Muscle of leg (tissue), 11 donors: ENCODE results near the gene BRME1. TPM values are rescaled to one million over a fixed set of nuclear protein-coding genes. Genes with fewer than 3 reads are reported as not detected.

Source experiments
- DNase-seq: peaks from one replicate; pipeline ENCODE4 v3.0.0; 2013
- H3K27ac ChIP-seq: one replicate; pipeline ENCODE4 v1.5.1; 2013; ENCODE audit warnings: mild to moderate bottlenecking, low read length, control low read depth
- H3K27me3 ChIP-seq: one replicate; pipeline ENCODE4 v1.6.1; 2013; ENCODE audit warnings: low read length; ENCODE audit not compliant: control insufficient read depth, insufficient read depth
- H3K36me3 ChIP-seq: one replicate; pipeline ENCODE4 v1.6.1; 2013; ENCODE audit warnings: low read length; ENCODE audit not compliant: control insufficient read depth, insufficient read depth
- H3K4me1 ChIP-seq: one replicate; pipeline ENCODE4 v1.6.1; 2013; ENCODE audit warnings: low read length; ENCODE audit not compliant: control insufficient read depth, insufficient read depth
- H3K4me3 ChIP-seq: one replicate; pipeline ENCODE4 v1.5.1; 2013; ENCODE audit warnings: low read length, control low read depth
- H3K9me3 ChIP-seq: replicated peaks from 2 replicates; pipeline ENCODE4 v1.6.1; 2013; ENCODE audit warnings: low read depth, low read length; ENCODE audit not compliant: control insufficient read depth
- WGBS: methylation state at CpG from one replicate; pipeline ENCODE4 v1.1.5; 2013; ENCODE audit warnings: missing lambda C conversion rate; ENCODE audit not compliant: insufficient coverage; 5-methylcytosine and 5-hydroxymethylcytosine counted together
- polyA plus RNA-seq, 8 donors: library from polyadenylated mRNA; unstranded; fragments of 120-200 nt; gene quantifications; one replicate each; pipeline versions ENCODE4 v1.2.1 to v1.2.3, GENCODE V29; 2013; ENCODE audit warnings: inconsistent platforms in 1 of 8, low replicate concordance in 1 of 8; ENCODE audit not compliant: insufficient read length in 8 of 8, insufficient read depth in 1 of 8
- total RNA-seq: library from RNA; stranded (reverse); fragments of 120-200 nt; gene quantifications from one replicate; pipeline ENCODE4 v1.2.4, GENCODE V29; 2013

BRME1 gene
- total and polyA plus RNA-seq, 9 donors = 2.1 to 6.1 (median 3.7) TPM

DNA sequence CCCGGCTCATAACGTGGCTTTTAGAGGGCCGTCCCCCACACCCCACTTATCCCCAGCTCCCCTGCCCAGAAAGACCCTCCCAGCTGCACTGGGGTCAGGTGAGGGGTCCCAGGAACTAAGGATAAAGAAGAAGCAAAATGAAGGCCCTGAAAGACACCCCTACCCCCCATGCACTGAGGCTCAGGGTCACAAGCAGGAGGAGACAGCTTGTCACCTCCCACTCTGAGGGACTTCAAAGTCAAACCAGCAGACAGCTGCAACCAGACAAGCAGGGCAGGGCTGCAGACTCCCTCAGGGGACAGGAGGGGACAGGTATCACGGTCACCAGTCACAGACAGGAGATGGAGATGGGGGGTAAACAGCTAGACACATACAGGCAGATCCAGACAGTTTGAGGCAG lies 35.0 kb downstream of the BRME1 start:
- H3K9me3 ChIP-seq = no peaks in the 10 kb centered on the region
- peaks cover 32% of the 10 kb centered on the region for H3K4me1 ChIP-seq
- no peak overlapping the region for H3K27ac ChIP-seq
- WGBS = 71% methylated on average over 1 of the region's 4 CpGs
- no peaks in the 10 kb centered on the region for H3K27me3 ChIP-seq
- no peak overlapping the region for H3K4me3 ChIP-seq
- DNase-seq = no peak
- H3K36me3 ChIP-seq = no peaks in the 10 kb centered on the region

DNA sequence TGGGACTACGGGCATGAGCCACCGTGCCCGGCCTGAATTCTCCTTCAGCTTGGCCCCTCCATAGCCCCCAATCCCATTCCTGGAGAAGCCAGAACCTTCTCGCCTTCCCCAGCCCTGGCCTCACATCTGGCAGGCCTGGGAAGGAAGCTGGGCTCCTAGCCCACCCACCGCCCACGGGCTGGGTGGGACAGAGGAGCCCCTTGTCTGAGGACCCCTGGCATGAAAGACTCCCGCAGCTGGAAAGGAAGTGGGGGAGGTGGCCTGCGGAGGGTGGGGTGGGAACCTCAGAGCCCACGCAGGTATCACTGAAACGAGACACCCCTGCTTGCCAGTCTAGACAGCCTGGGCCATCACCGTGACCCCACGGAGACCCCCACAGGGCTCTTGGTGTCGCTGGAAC lies 36.6 kb downstream of the BRME1 start:
- WGBS = 30% methylated on average over 10 of the region's 13 CpGs
- Histone ChIP-seq H3K27me3 (no peaks in the 10 kb centered on the region), H3K4me1 (peaks cover 36% of the 10 kb centered on the region), H3K4me3 (no peak overlapping the region), H3K9me3 (no peaks in the 10 kb centered on the region), H3K36me3 (no peaks in the 10 kb centered on the region), H3K27ac (no peak overlapping the region)
- DNase-seq = peak; percentile 61

DNA sequence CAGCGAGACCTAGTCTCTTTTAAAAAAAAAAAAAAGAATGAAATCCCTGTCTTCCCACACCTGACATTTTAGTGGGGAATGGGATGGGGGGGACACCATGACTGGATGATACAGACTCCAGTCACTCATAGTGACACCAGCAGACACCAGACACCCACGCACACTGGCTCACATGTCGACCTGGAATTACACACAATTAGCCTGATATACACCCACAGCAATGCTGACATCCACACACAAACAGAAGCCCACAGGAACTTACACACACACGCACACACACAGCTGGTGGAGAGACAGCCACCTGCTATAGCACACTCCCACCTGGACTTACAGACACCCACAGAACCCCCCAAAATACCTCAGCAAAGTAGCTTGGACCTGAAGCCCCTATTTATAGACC lies 37.3 kb downstream of the BRME1 start:
- peaks cover 37% of the 10 kb centered on the region for H3K4me1 ChIP-seq
- H3K36me3 ChIP-seq = no peaks in the 10 kb centered on the region
- H3K4me3 ChIP-seq = no peak overlapping the region
- H3K27ac ChIP-seq = no peak overlapping the region
- H3K27me3 ChIP-seq = no peaks in the 10 kb centered on the region
- no peak for DNase-seq
- 65% methylated on average over 2 of the region's 4 CpGs for WGBS
- no peaks in the 10 kb centered on the region for H3K9me3 ChIP-seq

DNA sequence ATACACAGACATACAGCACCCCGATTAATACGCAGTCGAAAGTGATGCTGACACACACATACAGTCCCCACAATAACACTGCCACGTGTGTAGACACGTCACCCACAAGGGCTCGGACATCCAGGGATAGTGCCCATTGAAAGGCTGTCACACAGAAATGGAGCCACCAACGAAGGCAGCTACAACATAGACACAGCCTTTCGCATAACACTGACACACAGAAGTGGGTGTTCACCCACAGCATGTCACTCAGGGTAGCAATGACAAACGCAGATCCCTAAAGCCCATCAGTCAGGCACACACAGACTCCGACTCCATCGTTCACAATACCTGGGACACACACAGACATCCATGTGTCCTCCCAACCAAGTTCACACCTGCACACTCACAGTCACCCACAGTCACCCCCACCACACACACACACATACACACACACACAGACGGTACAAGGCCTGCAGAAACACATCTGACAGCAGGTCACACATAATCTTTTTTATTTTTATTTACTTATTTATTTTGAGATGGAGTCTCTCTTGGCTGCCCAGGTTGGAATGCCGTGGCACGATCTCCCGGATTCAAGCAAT lies 39.4 kb downstream of the BRME1 start:
- Histone ChIP-seq H3K9me3 (no peaks in the 10 kb centered on the region), H3K36me3 (no peaks in the 10 kb centered on the region), H3K27me3 (no peaks in the 10 kb centered on the region), H3K4me3 (peak overlapping the region; percentile 59), H3K27ac (peak overlapping the region; percentile 76), H3K4me1 (peaks cover 40% of the 10 kb centered on the region)
- WGBS = 65% methylated on average over 10 of the region's 15 CpGs
- peak; percentile 28 for DNase-seq

DNA sequence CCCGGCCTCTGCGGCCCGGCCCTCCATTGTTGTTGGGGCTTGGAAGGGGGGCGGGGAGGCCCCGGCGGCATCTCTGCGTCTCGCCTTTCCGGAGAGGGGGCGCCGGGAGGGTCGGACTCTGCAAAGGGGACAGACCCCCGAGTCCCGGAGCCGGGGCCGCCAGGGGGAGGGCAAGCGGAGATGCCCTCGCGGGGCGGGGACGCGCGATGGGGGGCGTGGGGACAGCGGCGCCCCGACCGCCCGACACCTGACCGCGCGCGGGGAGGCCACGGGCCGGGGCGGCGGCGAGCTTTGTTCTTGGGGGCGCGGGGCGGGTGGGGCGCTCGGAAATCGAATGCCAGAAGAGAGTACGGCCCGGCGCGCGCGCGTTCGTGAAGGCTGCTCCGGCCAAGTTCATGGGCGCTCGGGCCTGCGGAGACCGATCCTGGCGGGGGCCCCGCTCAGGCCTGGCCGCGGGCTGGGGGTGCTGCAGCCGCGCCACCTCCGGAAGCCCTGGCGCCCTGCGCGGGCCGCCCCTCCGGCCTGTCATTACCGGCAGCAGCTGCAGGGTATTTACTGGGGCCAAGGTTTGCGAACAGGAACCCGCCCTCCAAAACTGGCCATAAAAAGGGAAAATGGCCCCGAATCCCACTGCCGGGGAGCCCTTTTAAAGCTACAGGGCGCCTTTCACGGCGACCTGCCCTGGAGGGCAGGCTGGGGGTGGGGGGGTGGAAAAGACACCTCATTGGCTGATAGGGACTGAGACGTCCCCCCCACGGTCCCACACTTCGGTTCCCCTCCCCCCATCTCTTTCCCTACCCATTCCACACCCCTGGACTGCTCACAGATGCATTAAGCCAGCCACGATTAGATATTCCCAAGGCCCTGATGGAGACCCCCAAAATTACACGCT lies 40.1 kb downstream of the BRME1 start:
- no peaks in the 10 kb centered on the region for H3K9me3 ChIP-seq
- no peaks in the 10 kb centered on the region for H3K27me3 ChIP-seq
- WGBS = under 1% methylated on average over 76 of the region's 82 CpGs
- DNase-seq = peak; percentile 56
- peak overlapping the region; percentile 76 for H3K27ac ChIP-seq
- no peaks in the 10 kb centered on the region for H3K36me3 ChIP-seq
- H3K4me3 ChIP-seq = peak overlapping the region; percentile 59
- peaks cover 42% of the 10 kb centered on the region for H3K4me1 ChIP-seq

DNA sequence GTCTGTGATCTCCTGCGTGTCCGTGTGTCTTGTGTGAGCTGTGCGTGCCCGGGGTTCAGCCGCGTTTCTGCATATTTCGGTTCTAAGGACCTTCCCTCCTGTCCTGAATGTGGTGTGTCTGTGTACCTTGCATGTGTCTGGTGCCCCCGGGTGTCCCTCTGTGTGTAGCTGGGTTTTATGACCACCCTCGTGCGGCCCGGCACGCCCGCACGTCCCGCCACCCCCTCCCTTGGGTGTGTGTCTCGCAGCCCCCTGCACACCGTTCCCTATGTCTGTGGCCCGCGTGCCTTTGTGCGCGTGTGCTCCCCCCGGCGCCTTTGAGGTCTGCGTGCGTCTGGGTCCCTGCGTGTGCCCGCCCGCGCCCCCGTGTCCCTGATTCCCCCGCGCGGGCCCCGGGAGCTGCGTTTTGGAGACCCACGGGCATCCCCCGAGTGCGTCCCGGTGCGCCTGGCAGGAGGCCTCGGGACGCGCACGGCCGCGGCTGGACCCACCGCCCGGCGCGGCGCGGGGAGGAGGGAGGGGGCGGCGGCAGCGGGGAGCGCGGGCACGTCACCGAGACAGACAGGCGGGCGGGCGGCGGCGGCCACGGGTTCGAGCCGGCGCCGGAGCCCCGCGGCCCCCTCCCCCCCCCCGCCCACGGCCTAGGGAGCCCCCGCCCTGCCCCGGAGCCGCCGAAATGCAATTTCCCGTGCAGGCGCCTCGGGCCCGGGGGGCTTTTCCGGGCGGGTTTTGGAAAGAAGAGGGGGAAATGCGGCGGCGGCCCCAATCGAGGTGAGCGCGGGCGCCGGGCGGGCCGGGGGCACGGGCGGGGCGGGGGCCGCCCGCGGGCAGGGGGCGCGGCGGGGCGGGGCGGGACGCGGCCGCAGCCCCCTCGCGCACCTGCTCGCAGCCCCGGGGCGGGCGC lies 41.0 kb downstream of the BRME1 start:
- no peaks in the 10 kb centered on the region for H3K27me3 ChIP-seq
- H3K4me1 ChIP-seq = peaks cover 44% of the 10 kb centered on the region
- H3K9me3 ChIP-seq = no peaks in the 10 kb centered on the region
- H3K36me3 ChIP-seq = no peaks in the 10 kb centered on the region
- H3K27ac ChIP-seq = peak overlapping the region; percentile 47
- H3K4me3 ChIP-seq = peak overlapping the region; percentile 59
- DNase-seq = peak; percentile 35
- 1% methylated on average over 38 of the region's 113 CpGs for WGBS

DNA sequence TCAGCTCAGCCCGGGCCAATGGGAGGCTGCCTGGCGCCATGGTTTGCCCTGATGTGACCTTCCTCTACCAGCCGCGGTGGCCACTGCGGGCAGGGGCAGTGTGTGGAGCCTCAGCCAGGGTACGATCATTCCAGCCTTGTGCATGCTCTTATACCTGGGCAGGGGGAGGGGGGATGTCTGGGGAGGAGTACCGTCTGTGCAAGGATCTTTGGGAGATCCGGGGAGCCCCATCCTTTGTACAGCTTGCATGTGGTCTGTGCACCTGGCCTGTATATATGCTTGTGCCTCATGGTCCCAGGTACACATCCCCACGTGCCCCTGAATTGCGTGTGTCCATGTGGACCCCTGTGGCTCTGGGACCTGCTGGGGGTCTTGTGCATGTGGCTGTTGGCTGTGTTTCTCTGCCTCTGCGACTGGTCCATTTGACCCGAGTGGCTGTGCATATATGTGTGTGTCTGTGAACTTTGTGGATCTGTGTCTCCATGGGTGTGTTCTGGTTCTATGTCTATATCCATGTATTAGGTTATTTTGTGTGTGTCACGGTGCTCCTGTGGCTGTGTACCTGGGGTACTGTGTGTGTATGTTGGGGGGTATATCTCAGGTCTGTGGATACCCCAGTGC lies 41.8 kb downstream of the BRME1 start:
- peak; percentile 28 for DNase-seq
- Histone ChIP-seq H3K36me3 (no peaks in the 10 kb centered on the region), H3K9me3 (no peaks in the 10 kb centered on the region), H3K4me1 (peaks cover 40% of the 10 kb centered on the region), H3K27ac (no peak overlapping the region), H3K4me3 (no peak overlapping the region), H3K27me3 (no peaks in the 10 kb centered on the region)
- WGBS = 31% methylated on average over 11 of the region's 13 CpGs

DNA sequence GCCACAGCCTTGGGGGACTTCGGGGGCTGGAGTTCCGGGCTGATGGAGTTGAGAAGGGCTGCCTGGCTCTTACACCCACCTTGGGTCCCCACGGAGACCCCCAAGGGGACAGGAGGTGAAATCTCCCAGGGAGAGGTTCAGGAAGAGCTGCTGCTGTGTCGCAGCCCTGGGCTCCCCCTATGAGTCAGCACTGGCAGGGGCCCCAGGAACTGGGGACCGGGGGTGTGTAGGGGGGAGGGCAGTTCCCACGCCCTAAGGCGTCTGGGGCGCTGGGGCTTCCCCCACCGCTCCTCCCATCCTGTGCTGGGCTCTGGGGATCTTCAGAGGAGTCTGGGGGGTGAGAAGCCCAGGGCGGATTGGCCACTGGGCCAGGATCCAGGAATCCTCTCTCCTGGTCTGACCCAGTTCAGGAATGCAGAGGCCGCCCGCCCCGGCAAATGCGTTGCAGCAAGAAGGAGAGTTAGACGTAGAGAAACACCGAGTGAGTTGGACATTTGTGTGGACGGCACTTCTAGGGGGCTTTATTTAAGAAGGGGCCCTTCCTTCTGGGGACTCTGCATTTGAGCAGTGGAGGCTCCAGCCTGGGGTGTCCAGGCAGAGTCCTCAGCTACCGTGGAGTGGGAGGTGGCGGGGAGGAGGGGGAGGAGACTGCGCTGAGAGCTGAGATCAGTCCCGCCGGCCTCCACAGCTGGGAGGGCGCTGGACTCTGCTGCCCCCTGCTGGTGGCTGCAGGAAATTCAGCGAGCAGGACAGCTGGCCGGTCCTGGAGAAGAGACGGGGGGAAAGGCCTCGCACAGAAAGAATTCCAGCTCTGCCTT lies 44.0 kb downstream of the BRME1 start:
- WGBS = 2% methylated on average over 22 of the region's 27 CpGs
- Histone ChIP-seq H3K27ac (peak overlapping the region; percentile 95), H3K4me1 (peaks cover 35% of the 10 kb centered on the region), H3K9me3 (no peaks in the 10 kb centered on the region), H3K36me3 (no peaks in the 10 kb centered on the region), H3K27me3 (no peaks in the 10 kb centered on the region), H3K4me3 (peak overlapping the region; percentile 43)
- peak; percentile 96 for DNase-seq

DNA sequence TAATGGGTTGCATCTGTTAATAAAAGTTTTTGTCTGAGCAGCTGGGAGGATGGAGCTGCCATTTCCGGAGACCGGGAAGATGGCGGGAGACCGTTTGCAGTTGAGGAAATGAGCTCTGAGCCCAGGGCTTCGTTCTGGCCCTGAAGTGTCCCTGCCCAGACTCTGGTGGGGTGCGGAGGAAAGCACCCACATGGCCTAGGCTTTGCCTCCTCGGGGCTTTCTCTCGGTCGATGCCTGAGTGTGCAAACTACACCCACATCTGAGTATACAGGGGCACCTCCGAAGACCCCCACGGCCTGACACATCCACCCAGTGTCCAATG lies 44.6 kb downstream of the BRME1 start:
- Histone ChIP-seq H3K27me3 (no peaks in the 10 kb centered on the region), H3K36me3 (no peaks in the 10 kb centered on the region), H3K4me1 (peaks cover 30% of the 10 kb centered on the region), H3K4me3 (peak overlapping the region; percentile 43), H3K27ac (peak overlapping the region; percentile 95), H3K9me3 (no peaks in the 10 kb centered on the region)
- peak; percentile 69 for DNase-seq
- 28% methylated on average over 6 of the region's 11 CpGs for WGBS
